Testis (tissue), 2 donors: ENCODE results near the gene BASP1.

Source experiments
- POLR2A ChIP-seq: fragments of 450-650 bp; IDR thresholded peaks from one replicate; pipeline ENCODE4 v1.6.1; 2017; ENCODE audit warnings: antibody characterized with exemption, mild to moderate bottlenecking, moderate library complexity
- TF ChIP-seq, protein P1 (sequence below), 3 experiments: fragments of 450-650 bp in 2 of 3; fragments of 200-600 bp in 1 of 3; sonication (generic) in 1 of 3; IDR thresholded peaks; one replicate each; pipeline ENCODE4 v1.5.1; 2016 to 2019; ENCODE audit warnings: antibody characterized with exemption in 3 of 3, mild to moderate bottlenecking in 2 of 3, moderate library complexity in 1 of 3

DNA sequence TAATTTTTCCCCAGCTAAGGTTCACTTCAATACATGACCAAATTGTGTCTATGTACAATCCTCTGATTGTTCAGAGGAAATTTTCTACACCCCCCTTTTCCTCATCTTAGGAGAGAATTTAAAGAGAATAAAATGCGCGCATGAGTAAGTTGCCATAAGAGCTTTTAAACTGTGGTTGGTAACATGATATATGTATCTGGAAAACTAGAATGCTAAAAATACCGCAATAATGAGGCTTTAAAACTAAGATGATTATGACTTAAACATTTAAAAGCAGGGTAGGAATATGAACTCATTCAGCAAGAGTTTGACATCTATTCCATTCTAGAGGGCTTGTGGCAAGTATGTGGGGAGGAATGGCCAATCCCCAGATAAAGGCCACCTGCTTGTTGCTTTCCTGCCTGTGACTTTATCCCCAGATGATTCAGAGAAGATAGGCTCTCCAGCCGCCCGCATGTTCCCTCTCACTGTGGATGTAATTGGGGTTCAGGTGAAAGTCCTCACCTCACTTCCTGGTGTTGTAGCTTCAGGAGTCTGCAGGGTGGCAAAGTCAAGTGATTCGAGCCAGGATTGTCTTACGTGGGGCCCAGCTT is 26.5 kb upstream of the BASP1 start:
- TF ChIP-seq, protein P1, sequence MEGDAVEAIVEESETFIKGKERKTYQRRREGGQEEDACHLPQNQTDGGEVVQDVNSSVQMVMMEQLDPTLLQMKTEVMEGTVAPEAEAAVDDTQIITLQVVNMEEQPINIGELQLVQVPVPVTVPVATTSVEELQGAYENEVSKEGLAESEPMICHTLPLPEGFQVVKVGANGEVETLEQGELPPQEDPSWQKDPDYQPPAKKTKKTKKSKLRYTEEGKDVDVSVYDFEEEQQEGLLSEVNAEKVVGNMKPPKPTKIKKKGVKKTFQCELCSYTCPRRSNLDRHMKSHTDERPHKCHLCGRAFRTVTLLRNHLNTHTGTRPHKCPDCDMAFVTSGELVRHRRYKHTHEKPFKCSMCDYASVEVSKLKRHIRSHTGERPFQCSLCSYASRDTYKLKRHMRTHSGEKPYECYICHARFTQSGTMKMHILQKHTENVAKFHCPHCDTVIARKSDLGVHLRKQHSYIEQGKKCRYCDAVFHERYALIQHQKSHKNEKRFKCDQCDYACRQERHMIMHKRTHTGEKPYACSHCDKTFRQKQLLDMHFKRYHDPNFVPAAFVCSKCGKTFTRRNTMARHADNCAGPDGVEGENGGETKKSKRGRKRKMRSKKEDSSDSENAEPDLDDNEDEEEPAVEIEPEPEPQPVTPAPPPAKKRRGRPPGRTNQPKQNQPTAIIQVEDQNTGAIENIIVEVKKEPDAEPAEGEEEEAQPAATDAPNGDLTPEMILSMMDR (IDR thresholded peaks at IDR 0.05), result no peak
- TF ChIP-seq POLR2A, result no peak
